Suprapubic skin (tissue), 4 donors: Measurements from ENCODE around the gene TMEM163. TPM values are rescaled to one million over a fixed set of nuclear protein-coding genes. Genes with fewer than 3 reads are reported as not detected.

Experiments used
- DNase-seq, 2 donors: peaks; one replicate each; pipeline ENCODE4 v3.0.0-alpha.2; 2019; ENCODE audit warnings: low spot score in 2 of 2
- H3K27ac ChIP-seq: fragments of 200-600 bp; sonication (generic); one replicate; pipeline ENCODE4 v1.5.1; 2019
- H3K27me3 ChIP-seq: fragments of 200-600 bp; sonication (generic); one replicate; pipeline ENCODE4 v1.5.1; 2019
- H3K36me3 ChIP-seq: fragments of 200-600 bp; sonication (generic); one replicate; pipeline ENCODE4 v1.5.1; 2019
- H3K4me1 ChIP-seq: fragments of 200-600 bp; sonication (generic); one replicate; pipeline ENCODE4 v1.5.1; 2019
- H3K4me3 ChIP-seq: fragments of 200-600 bp; sonication (generic); one replicate; pipeline ENCODE4 v1.5.1; 2019; ENCODE audit warnings: mild to moderate bottlenecking
- H3K9me3 ChIP-seq: fragments of 200-600 bp; sonication (generic); one replicate; pipeline ENCODE4 v1.5.1; 2019
- CTCF ChIP-seq, 2 donors: fragments of 200-600 bp in 1 of 2; fragments of 450-650 bp in 1 of 2; sonication (generic) in 1 of 2; IDR thresholded peaks; one replicate each; pipeline ENCODE4 v1.5.1; 2016 to 2019; ENCODE audit warnings: antibody characterized with exemption in 2 of 2, mild to moderate bottlenecking in 1 of 2, moderate library complexity in 1 of 2
- EP300 ChIP-seq: sonication (generic); formaldehyde crosslinking; IDR thresholded peaks from one replicate; pipeline ENCODE4 v1.6.1; 2017; ENCODE audit warnings: antibody characterized with exemption
- POLR2A ChIP-seq, 2 donors: fragments of 450-650 bp; IDR thresholded peaks; one replicate each; pipeline ENCODE4 v1.6.1; 2017; ENCODE audit warnings: antibody characterized with exemption in 2 of 2, mild to moderate bottlenecking in 2 of 2, moderate library complexity in 2 of 2
- POLR2AphosphoS5 ChIP-seq, 3 donors: sonication (generic); formaldehyde crosslinking; IDR thresholded peaks; one replicate each; pipeline ENCODE4 v1.6.1; 2017; ENCODE audit warnings: antibody characterized with exemption in 3 of 3
- WGBS: methylation state at CpG from one replicate; pipeline ENCODE4 v1.1.5; 2018; 5-methylcytosine and 5-hydroxymethylcytosine counted together
- total RNA-seq, 4 donors: library from RNA; depleted of rRNA; stranded (reverse); fragments of >200 nt; gene quantifications; one replicate each; pipeline ENCODE4 v1.1.0, GENCODE V29; 2016

Gene TMEM163
- total RNA-seq, 4 donors from 2014 or later = 0.23 to 0.72 TPM; not detected in 2

- H3K9me3 ChIP-seq = no peaks in the 10 kb centered on the region
- H3K4me3 ChIP-seq = no peak overlapping the region
- H3K27me3 ChIP-seq = no peaks in the 10 kb centered on the region
- 72% methylated on average over 2 of the region's 2 CpGs for WGBS
- TF ChIP-seq POLR2AphosphoS5 (IDR thresholded peaks at IDR 0.05) (no peak), EP300 (no peak), CTCF (IDR thresholded peaks at IDR 0.05) (no peak), POLR2A (IDR thresholded peaks at IDR 0.05) (no peak)
- no peak overlapping the region for H3K27ac ChIP-seq
- no peaks in the 10 kb centered on the region for H3K4me1 ChIP-seq
- H3K36me3 ChIP-seq = no peaks in the 10 kb centered on the region
- no peak for DNase-seq
Observed at GRCh38 chr2:134639265-134639664, 79.5 kb downstream of the TMEM163 start.

- Histone ChIP-seq H3K27ac (no peak overlapping the region), H3K9me3 (no peaks in the 10 kb centered on the region), H3K36me3 (no peaks in the 10 kb centered on the region), H3K4me1 (no peaks in the 10 kb centered on the region), H3K27me3 (no peaks in the 10 kb centered on the region), H3K4me3 (no peak overlapping the region)
- 100% methylated on average over 1 of the region's 1 CpG for WGBS
- DNase-seq = no peak
- TF ChIP-seq EP300 = no peak
- TF ChIP-seq POLR2AphosphoS5 (IDR thresholded peaks at IDR 0.05) = no peak
- no peak for TF ChIP-seq CTCF (IDR thresholded peaks at IDR 0.05)
- TF ChIP-seq POLR2A (IDR thresholded peaks at IDR 0.05) = no peak
Observed at GRCh38 chr2:134636714-134637113, 82.1 kb downstream of the TMEM163 start.

- no peak overlapping the region for H3K4me3 ChIP-seq
- H3K36me3 ChIP-seq = no peaks in the 10 kb centered on the region
- no peak overlapping the region for H3K27ac ChIP-seq
- no peaks in the 10 kb centered on the region for H3K4me1 ChIP-seq
- TF ChIP-seq POLR2AphosphoS5 (IDR thresholded peaks at IDR 0.05) = no peak
- TF ChIP-seq EP300 = no peak
- TF ChIP-seq CTCF (IDR thresholded peaks at IDR 0.05) = no peak
- TF ChIP-seq POLR2A (IDR thresholded peaks at IDR 0.05) = no peak
- no peaks in the 10 kb centered on the region for H3K27me3 ChIP-seq
- 68% methylated on average over 2 of the region's 2 CpGs for WGBS
- no peak for DNase-seq
- H3K9me3 ChIP-seq = no peaks in the 10 kb centered on the region
Observed at GRCh38 chr2:134634054-134634753, 84.6 kb downstream of the TMEM163 start.

DNA sequence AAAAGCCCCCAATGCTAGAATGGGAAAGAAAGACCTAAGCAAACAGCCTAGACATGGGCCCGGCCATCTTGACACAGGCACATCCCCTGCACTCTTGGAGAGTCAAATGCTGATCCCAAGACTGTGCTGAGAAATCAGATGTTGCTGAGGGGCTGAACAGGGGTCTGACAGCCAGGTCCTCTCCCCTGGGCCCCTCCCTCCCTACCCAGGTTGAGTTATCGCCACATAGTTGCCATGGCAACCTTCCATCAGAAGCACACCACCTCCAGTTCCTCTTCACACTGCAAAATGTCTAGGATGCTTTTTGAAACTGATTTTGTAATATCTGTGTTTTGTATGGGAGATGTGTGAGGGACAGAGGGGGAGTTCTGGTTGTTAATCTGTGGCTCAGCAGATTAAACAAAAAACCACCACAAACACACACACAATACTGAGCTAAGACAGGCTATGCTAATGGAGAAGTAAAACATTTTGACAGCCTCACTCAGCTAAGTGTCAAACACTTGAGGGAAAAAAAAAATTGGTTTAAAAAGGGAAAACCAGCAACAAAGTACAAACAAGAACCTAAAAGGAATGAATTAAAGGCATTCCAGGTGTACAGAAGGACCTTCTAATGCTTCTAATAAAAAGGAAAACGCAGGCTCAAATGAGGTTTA is 88.2 kb downstream of the TMEM163 start:
- no peak for TF ChIP-seq POLR2A (IDR thresholded peaks at IDR 0.05)
- TF ChIP-seq CTCF (IDR thresholded peaks at IDR 0.05) = no peak
- no peak for TF ChIP-seq POLR2AphosphoS5 (IDR thresholded peaks at IDR 0.05)
- no peak for TF ChIP-seq EP300
- Histone ChIP-seq H3K9me3 (no peaks in the 10 kb centered on the region), H3K36me3 (no peaks in the 10 kb centered on the region), H3K4me3 (no peak overlapping the region), H3K27ac (no peak overlapping the region), H3K27me3 (no peaks in the 10 kb centered on the region), H3K4me1 (no peaks in the 10 kb centered on the region)
- 84% methylated on average over 3 of the region's 3 CpGs for WGBS
- no peak for DNase-seq

- no peak overlapping the region for H3K4me3 ChIP-seq
- H3K27ac ChIP-seq = no peak overlapping the region
- WGBS = 78% methylated on average over 2 of the region's 3 CpGs
- no peak for DNase-seq
- no peaks in the 10 kb centered on the region for H3K36me3 ChIP-seq
- no peaks in the 10 kb centered on the region for H3K9me3 ChIP-seq
- TF ChIP-seq EP300 (no peak), POLR2AphosphoS5 (IDR thresholded peaks at IDR 0.05) (no peak), POLR2A (IDR thresholded peaks at IDR 0.05) (no peak), CTCF (IDR thresholded peaks at IDR 0.05) (no peak)
- H3K4me1 ChIP-seq = no peaks in the 10 kb centered on the region
- H3K27me3 ChIP-seq = no peaks in the 10 kb centered on the region
Observed at GRCh38 chr2:134628453-134628852, 90.3 kb downstream of the TMEM163 start.
